Measurements from ENCODE around the gene CDC26.
"Not testable (repeated sequence)": the region's sequence is repeated elsewhere in the genome, so short reads cannot be mapped to it uniquely, and the experiment has no call there.

Gene CDC26

DNA sequence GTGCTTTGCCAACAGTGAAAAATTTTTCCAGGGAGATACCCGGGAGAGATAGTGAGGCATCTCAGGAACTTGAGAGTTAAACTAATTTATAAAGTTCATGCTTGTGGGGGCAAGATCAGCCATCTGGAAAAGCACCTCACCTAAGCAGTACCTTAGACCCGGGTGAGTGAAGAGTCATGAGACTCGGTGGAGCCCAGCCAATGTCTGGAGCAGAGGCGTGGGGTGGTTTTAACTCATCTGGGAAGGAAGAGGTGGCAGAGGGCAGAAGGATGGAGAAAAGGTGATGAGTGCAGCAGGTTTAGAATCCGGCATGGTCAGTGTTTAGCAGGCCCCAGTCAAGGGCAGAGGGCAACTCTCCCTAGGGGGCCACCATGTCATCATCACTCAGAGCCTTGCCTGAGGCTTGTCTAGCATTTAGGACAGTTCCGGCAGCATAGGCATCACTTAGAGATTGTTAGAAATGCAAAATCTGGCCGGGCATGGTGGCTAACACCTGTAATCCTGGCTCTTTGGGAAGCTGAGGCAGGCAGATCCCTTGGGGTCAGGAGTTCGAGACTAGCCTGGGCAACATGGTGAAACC is 32.1 kb upstream of the CDC26 start:
- DNase-seq (ENCODE audit: insufficient read length) = no peak
- no peak for FAIRE-seq
- TF ChIP-seq TAF1 (IDR thresholded peaks at IDR 0.05; ENCODE audit: borderline replicate concordance, low read depth, low read length) (no peak), POLR2A (IDR thresholded peaks at IDR 0.05; ENCODE audit: low read depth, low read length) (no peak), POLR2AphosphoS5 (IDR thresholded peaks at IDR 0.05; ENCODE audit: low read depth, low read length) (no peak)

DNA sequence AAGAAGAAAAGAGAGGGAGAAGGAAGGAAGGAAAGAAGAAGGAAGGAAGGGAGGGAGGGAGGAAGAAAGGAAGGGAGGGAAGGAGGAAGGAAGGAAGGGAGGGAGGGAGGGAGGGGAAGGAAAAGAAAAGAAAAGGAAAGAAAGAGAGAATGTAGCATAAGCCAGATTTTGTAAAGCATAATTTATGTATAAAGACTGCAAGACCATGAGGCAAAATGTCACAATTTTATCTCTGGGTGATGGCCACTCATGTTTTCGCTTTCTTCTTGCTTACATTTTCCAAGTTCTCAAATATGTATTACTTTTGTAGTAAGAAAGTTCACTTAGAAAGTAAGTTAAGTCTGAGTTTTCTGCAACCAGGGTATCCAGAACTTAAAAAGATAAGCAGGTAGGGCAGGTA is 31.2 kb upstream of the CDC26 start:
- TF ChIP-seq TAF1 (IDR thresholded peaks at IDR 0.05; ENCODE audit: borderline replicate concordance, low read depth, low read length) (no peak), POLR2A (IDR thresholded peaks at IDR 0.05; ENCODE audit: low read depth, low read length) (no peak), POLR2AphosphoS5 (IDR thresholded peaks at IDR 0.05; ENCODE audit: low read depth, low read length) (no peak)
- FAIRE-seq (no peak), DNase-seq (ENCODE audit: insufficient read length) (no peak)

DNA sequence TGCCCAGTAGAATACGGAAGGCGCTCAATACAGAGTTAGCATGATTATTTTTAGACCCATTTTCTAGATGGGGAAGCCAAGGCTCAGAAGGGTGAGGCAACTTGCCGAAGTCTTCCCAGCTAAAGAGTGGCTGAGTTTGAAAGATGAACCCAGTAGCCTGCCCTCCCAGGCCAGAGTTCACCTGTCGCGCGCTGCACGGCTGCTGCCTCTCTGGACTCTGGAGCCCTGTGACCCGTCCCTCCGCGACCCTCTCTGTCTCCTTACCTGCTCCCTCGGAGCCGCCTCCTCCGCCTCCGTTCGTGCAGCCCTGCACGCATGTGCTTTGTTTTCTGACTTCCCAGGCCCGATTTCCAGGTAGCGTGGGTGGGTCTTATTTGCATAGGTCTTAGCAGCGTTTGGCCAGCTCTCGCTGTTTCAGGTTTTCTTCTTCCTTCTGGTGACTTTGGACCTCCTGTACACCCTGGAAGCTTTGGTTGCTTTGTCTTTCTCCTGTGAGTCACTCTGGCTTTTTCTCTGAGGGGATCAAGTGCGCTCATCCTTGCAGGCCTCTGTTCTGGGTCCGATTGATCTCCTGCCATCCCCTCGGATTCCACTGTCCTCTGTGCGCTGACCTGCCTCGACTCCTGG is 27.5 kb upstream of the CDC26 start, which contains the start of gene RNF183:
Gene RNF183 (minus strand): TSS at position 585 of the 627 bp plus-strand sequence. CDS start 5,192 bp downstream, outside the sequence.
- DNase-seq (ENCODE audit: insufficient read length) (no peak), FAIRE-seq (no peak)
- TF ChIP-seq TAF1 (IDR thresholded peaks at IDR 0.05; ENCODE audit: borderline replicate concordance, low read depth, low read length) (no peak), POLR2AphosphoS5 (IDR thresholded peaks at IDR 0.05; ENCODE audit: low read depth, low read length) (no peak), POLR2A (IDR thresholded peaks at IDR 0.05; ENCODE audit: low read depth, low read length) (no peak)

DNA sequence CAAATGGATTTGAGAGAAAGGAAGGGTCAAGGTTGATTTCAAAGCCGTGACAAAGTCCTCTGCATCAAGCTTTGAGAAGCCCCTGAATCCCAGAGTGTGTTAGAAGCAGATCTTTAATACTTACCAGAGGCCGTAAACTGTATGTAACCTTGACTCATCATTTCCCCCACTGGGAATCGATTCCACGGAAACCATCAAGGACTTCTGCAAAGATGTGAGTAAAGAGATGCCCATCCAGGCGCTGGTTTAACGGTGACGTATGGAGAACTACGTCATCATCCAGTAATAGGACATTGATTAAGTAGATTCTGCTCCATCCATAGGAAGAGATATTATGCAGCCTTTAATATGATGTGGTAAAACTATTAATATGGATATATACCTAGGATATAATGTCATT is 26.2 kb upstream of the CDC26 start:
- no peak for TF ChIP-seq POLR2A (IDR thresholded peaks at IDR 0.05; ENCODE audit: low read depth, low read length)
- no peak for TF ChIP-seq POLR2AphosphoS5 (IDR thresholded peaks at IDR 0.05; ENCODE audit: low read depth, low read length)
- no peak for TF ChIP-seq TAF1 (IDR thresholded peaks at IDR 0.05; ENCODE audit: borderline replicate concordance, low read depth, low read length)
- no peak for FAIRE-seq
- DNase-seq (ENCODE audit: insufficient read length) = no peak

DNA sequence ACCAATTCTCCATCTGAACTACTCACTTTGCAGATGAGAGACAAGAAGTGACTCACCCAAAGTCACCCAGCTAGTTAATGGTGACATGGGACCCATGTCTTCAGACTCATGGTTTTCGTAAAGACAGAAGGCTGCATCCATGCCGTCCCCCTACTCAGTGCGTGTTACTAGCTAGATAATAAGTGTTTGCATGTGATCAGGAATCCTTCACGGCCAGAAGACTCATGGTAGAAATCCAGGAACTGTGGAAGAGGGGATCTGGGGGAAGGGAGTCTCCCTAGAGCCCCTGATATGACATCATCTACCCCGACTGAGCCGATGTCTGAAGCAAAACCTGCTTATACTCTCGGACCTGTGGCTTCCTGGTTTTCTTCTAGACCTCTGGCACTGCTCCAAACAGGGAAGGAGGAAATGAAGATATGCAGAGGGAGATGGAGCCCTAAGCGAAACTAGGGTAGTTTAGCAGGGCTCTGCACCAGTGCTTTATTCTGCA is 24.5 kb upstream of the CDC26 start:
- TF ChIP-seq POLR2A (IDR thresholded peaks at IDR 0.05; ENCODE audit: low read depth, low read length) (no peak), TAF1 (IDR thresholded peaks at IDR 0.05; ENCODE audit: borderline replicate concordance, low read depth, low read length) (no peak), POLR2AphosphoS5 (IDR thresholded peaks at IDR 0.05; ENCODE audit: low read depth, low read length) (no peak)
- FAIRE-seq (no peak), DNase-seq (ENCODE audit: insufficient read length) (no peak)

DNA sequence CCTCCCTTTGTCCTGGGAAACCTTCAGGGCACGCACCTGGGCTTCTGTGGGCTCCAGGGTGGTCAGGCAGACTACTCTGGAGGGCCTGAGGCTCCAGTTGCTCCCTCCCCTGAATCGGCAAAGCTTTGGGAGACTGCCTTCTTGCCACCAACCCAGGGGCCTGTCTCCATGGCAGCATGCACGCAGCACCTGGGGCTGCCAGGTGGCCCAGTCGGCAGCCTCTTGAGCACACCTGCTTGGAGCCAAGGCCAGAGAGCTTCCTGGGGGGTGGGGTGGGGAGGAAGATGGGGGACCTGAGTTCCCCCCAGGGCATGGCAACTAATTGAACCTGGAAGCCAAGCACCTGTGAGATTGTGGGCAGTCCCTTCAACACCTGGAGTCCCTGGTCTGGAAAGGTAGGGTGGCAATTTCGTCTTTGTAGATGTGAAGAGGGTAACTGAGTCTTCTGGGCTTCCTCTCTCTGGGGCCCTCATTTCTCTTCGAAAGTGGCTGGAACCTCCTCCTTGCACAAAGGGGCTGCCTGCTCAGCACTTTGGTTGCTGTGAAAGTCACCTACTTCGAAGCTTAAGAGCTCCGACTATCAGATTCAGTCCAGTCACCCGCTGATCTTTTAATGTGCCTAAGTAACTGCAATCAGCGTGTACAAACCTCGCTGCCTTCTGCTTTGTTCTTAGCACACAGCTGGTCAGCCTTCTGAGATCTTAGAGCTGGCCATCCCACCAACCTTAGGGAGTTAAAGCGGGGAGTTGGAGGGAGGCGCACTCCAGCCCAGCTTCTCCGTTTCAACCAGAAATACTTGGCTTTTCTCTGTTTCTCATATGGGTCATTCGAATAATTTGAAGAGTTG is 23.8 kb upstream of the CDC26 start:
- DNase-seq (ENCODE audit: insufficient read length) = no peak
- no peak for FAIRE-seq
- TF ChIP-seq POLR2AphosphoS5 (IDR thresholded peaks at IDR 0.05; ENCODE audit: low read depth, low read length) (no peak), TAF1 (IDR thresholded peaks at IDR 0.05; ENCODE audit: borderline replicate concordance, low read depth, low read length) (no peak), POLR2A (IDR thresholded peaks at IDR 0.05; ENCODE audit: low read depth, low read length) (no peak)

DNA sequence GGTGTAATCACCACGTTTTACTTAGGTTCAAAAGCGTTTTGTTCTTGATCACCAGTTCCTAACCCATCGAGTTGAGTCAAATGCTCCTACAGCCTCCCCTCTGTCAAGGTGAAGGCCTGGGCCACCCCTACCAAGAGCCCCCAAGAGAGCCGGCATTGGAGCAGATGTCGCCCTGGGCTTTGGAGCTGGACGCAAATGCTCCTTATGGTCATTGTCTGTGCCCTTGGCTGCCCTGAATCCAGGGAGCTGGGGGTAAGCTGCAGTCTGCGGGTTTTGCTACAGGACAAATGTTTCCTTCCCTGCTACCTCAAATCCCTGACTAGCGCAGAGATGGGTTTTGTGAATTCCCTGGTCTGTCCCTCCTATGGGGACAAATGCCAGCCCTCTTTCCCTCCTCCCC is 22.9 kb upstream of the CDC26 start:
- TF ChIP-seq TAF1 (IDR thresholded peaks at IDR 0.05; ENCODE audit: borderline replicate concordance, low read depth, low read length) (no peak), POLR2A (IDR thresholded peaks at IDR 0.05; ENCODE audit: low read depth, low read length) (no peak), POLR2AphosphoS5 (IDR thresholded peaks at IDR 0.05; ENCODE audit: low read depth, low read length) (no peak)
- no peak for FAIRE-seq

DNA sequence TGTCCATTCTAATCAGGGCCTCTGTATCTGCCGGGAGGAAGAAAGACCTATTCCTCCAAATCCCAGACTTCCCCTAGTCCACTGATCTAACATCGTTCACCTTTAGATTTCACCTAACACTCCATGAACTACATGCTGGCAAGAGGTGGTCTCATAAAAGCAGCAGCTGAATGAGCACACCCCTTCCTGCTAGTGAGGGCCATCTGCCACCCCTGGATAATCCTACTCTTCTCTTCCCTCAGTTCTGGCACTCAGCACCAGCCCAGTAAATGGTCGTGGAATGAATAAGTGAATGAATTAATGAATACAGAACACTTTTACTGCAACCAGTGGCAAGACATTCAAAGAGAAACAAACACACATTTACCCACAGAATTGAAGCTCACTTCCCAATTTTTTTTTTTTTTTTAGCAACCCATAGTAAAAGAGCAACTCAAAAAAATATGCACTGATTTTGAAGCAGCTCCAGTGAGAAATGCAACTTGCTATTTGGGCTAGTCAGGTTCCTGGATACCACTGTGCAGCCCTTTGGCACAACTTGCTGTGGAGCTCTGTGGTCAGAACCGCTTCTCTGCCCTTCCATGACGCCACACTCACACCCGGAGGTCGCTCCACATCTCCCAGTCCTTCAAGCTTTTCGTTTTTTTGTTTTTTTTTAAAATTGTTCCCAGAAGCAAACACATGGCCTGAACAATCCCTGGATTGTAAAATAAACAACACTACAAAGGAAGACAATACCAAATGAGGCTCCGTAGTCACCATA is 21.6 kb upstream of the CDC26 start:
- DNase-seq (ENCODE audit: insufficient read length) (no peak), FAIRE-seq (no peak)
- TF ChIP-seq TAF1 (IDR thresholded peaks at IDR 0.05; ENCODE audit: borderline replicate concordance, low read depth, low read length) (no peak), POLR2AphosphoS5 (IDR thresholded peaks at IDR 0.05; ENCODE audit: low read depth, low read length) (no peak), POLR2A (IDR thresholded peaks at IDR 0.05; ENCODE audit: low read depth, low read length) (no peak)

More for the DNA sequence above, 22.9 kb upstream of the CDC26 start:
- DNase-seq (ENCODE audit: insufficient read length) = no peak

DNA sequence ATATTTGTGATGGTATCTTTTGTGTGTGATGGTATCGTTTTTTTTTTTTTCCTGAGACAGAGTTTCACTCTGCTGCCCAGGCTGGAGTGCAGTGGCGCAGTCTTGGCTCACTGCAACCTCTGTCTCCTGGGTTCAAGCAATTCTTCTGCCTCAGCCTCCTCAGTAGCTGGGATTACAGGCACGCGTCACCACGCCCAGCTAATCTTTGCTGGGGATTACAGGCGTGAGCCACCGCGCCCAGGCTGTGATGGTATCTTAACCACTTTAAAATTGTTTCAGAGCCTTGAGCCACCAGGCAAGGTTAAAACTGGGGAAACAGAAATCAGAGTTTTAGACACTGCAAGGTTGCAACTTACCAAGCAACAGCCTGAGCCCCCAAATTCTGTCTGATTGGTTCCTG is 20.9 kb upstream of the CDC26 start:
- FAIRE-seq; DNase-seq (ENCODE audit: insufficient read length): not testable (repeated sequence)

DNA sequence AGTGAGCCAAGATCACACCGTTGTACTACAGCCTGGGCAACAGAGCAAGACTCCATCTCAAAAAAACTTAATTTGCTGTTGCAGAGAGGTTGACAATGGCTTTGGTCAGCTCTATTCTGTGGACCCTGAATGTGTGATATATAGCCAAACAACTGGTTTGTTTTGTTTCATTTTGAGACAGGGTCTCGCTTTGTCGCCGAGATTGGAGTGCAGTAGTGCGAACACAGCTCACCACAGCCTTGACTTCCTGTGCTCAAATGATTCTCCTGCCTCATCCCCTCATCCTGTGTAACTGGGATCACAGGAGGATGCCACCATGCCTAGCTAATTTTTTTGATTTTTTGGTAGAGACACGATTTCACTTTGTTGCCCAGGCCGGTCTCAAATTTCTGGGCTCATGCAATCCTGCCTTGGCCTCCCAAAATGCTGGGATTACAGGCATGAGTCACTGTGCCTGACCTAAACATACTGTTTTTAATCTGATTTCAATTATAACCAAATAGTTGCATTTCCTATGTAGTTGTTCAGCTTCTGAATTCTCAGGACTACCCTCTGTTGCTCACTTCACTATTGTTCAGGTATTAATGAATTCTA is 18.0 kb upstream of the CDC26 start:
- DNase-seq (ENCODE audit: insufficient read length) (no peak), FAIRE-seq (no peak)
- TF ChIP-seq POLR2A (IDR thresholded peaks at IDR 0.05; ENCODE audit: low read depth, low read length) (no peak), TAF1 (IDR thresholded peaks at IDR 0.05; ENCODE audit: borderline replicate concordance, low read depth, low read length) (no peak), POLR2AphosphoS5 (IDR thresholded peaks at IDR 0.05; ENCODE audit: low read depth, low read length) (no peak)

All from GM12892 (cell line).